Glutamatergic neuron (in vitro differentiated cells): ENCODE results near the gene TRRAP. TPM values are rescaled to one million over a fixed set of nuclear protein-coding genes. Genes with fewer than 3 reads are reported as not detected.

Experiments
- DNase-seq: peaks from one replicate; pipeline ENCODE4 v3.0.0; 2022
- H3K27ac Mint-ChIP-seq: one replicate; pipeline ENCODE4 v1.8.0; 2020; ENCODE audit warnings: mild to moderate bottlenecking, mixed read lengths, inconsistent platforms; ENCODE audit not compliant: unreplicated experiment
- H3K27me3 Mint-ChIP-seq: one replicate; pipeline ENCODE4 v1.8.0; 2020; ENCODE audit warnings: mild to moderate bottlenecking, moderate library complexity, mixed read lengths, inconsistent platforms; ENCODE audit not compliant: unreplicated experiment
- H3K36me3 Mint-ChIP-seq: one replicate; pipeline ENCODE4 v1.8.0; 2020; ENCODE audit warnings: mild to moderate bottlenecking, mixed read lengths, inconsistent platforms; ENCODE audit not compliant: unreplicated experiment
- H3K4me1 Mint-ChIP-seq: one replicate; pipeline ENCODE4 v1.8.0; 2020; ENCODE audit warnings: mild to moderate bottlenecking, low read depth, mixed read lengths, inconsistent platforms; ENCODE audit not compliant: unreplicated experiment
- H3K4me3 Mint-ChIP-seq: one replicate; pipeline ENCODE4 v1.8.0; 2020; ENCODE audit warnings: mild to moderate bottlenecking, mixed read lengths, inconsistent platforms; ENCODE audit not compliant: unreplicated experiment
- H3K9me3 Mint-ChIP-seq: one replicate; pipeline ENCODE4 v1.8.0; 2020; ENCODE audit warnings: mild to moderate bottlenecking, moderate library complexity, mixed read lengths, inconsistent platforms; ENCODE audit not compliant: unreplicated experiment
- CTCF ChIP-seq: fragments of 200-600 bp; sonication (generic); IDR thresholded peaks from one replicate; pipeline ENCODE4 v1.5.0; 2021; ENCODE audit not compliant: partially characterized antibody, unreplicated experiment
- total RNA-seq: library from RNA; stranded (reverse); fragmentation: NEBNext Ultra II Directional; extraction: Animal tissue kit (Norgen Biotek cat#: 25700); gene quantifications from one replicate; pipeline ENCODE4 v1.2.1, GENCODE V29; 2021; ENCODE audit not compliant: unreplicated experiment

TRRAP gene
- total RNA-seq, 1 donor from 2014 or later = 68.7 TPM

DNA sequence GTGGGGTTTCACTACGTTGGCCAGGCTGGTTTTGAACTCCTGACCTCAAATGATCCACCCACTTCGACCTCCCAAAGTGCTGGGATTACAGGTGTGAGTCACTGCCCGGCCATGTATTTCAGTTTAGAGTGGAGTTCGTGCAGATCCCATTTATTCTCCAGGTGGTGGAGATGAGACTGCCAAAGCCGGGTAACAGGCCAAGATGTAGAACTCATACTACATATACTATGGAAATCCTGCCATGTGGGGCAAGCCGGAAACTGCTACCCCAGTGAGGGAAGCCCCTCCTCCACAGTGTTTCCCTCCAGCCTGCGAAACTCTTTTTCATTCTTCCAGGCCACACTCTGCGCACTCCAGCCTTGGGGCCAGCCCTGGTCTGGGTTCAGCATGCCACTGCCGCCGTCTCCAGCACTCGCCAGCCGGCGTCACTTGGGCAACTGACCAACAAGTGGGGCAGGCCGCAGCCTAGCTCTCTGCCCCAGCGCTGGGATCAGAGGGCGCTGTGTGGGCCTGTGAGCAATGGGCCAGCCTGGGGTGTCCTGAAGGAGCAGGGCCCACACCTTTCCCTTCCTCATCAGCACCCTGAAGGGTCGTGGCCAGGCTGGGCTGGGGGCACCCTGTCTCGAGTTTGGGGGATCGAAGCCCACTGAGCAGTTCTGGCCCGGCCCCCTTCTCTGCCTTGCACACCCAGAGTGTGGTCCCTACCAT lies 122.0 kb downstream of the TRRAP start:
- no peaks in the 10 kb centered on the region for H3K36me3 Mint-ChIP-seq

DNA sequence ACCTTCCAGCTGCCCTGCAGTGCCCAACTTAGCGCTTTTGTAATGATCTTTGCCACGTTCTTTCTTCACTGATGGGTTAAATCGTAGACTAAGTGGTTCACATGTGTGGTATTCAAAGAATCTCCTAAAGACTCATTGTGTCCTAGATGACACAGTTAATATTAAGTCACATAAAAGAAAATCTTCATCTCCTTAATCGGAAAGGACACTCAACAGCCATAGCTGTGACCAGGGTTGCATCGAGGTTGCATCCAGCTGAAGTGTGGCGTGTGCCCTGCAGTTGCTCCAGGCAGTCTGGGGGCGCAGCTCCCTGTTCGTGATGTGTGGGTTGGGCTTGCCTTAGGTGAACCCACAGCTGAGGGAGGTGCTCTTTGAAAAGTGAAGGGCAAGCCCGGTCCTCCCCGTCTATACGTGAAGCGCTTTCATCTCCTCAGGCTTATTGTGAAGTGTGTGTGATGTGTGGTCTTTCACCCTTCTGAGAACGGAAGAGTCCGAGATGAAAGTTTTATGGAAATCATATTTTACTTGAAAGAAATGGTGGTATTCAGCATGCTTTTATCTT lies 122.7 kb downstream of the TRRAP start:
- Mint-ChIP-seq H3K4me1 (no peaks in the 10 kb centered on the region), H3K4me3 (no peak overlapping the region), H3K36me3 (no peaks in the 10 kb centered on the region), H3K9me3 (peaks cover 2% of the 10 kb centered on the region), H3K27me3 (peaks cover 2% of the 10 kb centered on the region), H3K27ac (no peak overlapping the region)
- no peak for DNase-seq
- no peak for TF ChIP-seq CTCF

More for the DNA sequence above, 122.0 kb downstream of the TRRAP start:
- H3K27me3 Mint-ChIP-seq = peaks cover 2% of the 10 kb centered on the region
- no peak overlapping the region for H3K4me3 Mint-ChIP-seq
- no peak for DNase-seq
- H3K27ac Mint-ChIP-seq = no peak overlapping the region
- no peak for TF ChIP-seq CTCF
- H3K9me3 Mint-ChIP-seq = peaks cover 2% of the 10 kb centered on the region
- H3K4me1 Mint-ChIP-seq = no peaks in the 10 kb centered on the region

GRCh38 chr7:99001482-99002147 lies 123.3 kb downstream of the TRRAP start:
- Mint-ChIP-seq H3K36me3 (no peaks in the 10 kb centered on the region), H3K9me3 (peaks cover 2% of the 10 kb centered on the region), H3K27me3 (peaks cover 2% of the 10 kb centered on the region), H3K4me3 (no peak overlapping the region), H3K4me1 (no peaks in the 10 kb centered on the region), H3K27ac (peak overlapping the region; percentile 41)
- no peak for DNase-seq
- no peak for TF ChIP-seq CTCF

DNA sequence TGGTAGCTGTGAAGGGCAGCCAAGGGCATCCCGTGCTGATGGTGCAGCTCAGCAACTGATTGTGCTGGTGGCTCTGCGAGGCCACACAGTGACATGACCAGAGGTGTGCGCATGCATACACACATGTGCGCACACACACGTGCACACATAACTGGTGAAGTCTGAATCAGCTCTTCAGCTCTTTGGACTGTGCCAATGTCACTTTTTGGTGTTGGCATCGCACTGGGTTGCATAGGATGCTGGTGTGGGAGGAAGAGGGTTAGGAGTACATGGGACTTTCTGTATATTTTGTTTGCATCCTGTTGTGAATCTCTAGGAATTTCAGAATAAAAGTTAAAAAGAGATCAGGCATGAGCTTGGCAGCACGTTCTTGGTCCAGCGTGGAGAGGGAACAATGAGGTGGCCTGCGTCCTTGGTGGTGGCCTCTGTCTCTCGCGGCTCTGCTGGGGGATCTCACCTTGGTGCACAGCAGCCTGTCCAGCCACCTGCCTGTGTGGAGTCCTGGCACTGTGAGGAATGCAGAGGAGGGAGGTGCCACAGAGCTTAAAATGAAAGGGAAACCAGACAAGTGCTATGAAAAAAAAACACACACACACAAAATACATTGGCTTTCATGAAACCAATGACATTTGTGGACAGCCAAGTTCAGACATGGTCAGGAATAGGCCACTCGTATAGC lies 124.0 kb downstream of the TRRAP start:
- Mint-ChIP-seq H3K4me3 (no peak overlapping the region), H3K9me3 (peaks cover 2% of the 10 kb centered on the region), H3K27ac (no peak overlapping the region), H3K4me1 (no peaks in the 10 kb centered on the region), H3K27me3 (peaks cover 2% of the 10 kb centered on the region), H3K36me3 (no peaks in the 10 kb centered on the region)
- DNase-seq = no peak
- TF ChIP-seq CTCF = no peak

- Mint-ChIP-seq H3K4me1 (no peaks in the 10 kb centered on the region), H3K36me3 (no peaks in the 10 kb centered on the region), H3K27ac (no peak overlapping the region), H3K4me3 (no peak overlapping the region), H3K9me3 (peaks cover 2% of the 10 kb centered on the region), H3K27me3 (peaks cover 2% of the 10 kb centered on the region)
- no peak for DNase-seq
- no peak for TF ChIP-seq CTCF
Measured at GRCh38 chr7:99002827-99003212, 124.5 kb downstream of the TRRAP start.
